HG03097 (cell line): ENCODE measurements around the gene ZNF443.
A peak's percentile ranks its signal among the peaks of the same experiment; 100 is the strongest.
"Not testable (repeated sequence)": the region's sequence is repeated elsewhere in the genome, so short reads cannot be mapped to it uniquely, and the experiment has no call there.

Experiments used
- ATAC-seq: cut with Tn5 transposase; IDR thresholded peaks from one replicate; pipeline ENCODE4 v1.9.1; 2021; ENCODE audit not compliant: unreplicated experiment, low FRiP score

ZNF443 gene

DNA sequence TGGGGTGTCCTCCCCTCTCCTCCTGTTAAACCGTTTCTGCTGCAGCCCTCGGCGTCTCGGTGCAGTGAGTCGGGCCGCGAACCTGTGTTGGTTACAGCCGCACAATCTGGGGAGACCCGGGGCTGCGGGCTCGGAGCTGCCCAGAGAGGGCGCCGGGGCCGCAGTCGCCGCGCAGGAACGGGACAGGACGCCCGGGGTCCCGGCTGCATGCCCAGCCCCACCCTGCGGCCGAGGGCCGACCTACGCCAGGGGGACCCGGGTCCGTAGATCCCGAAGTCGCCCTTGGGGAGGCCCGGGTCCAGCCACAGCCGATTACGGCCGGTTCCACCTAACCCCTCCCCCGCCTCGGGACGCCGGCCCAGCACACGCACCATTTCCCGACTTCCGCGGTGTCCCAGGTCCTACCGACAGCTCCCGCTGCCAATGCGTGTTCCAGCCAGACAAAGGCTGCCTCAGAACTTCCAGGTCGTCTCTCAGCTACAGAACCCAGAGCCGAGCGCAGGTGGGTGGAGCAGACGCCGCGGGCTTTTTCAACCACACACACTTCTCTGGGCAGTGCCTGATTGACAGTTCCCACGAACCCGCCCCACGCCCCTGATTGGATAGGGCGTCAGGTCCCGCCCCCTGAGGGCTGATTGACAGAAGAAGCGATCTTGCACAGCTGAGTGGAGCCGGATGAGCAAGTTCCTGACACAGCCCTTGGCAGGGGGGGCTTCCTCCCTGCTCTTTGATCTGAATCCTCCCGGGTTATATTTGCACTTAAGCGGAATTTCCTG, at the start of gene ZNF443:
Gene ZNF443, minus strand, starts transcription at position 481 of the 776 bp plus-strand sequence. Its CDS starts 107 bp downstream, at position 374.
- ATAC-seq: peak; percentile 89

DNA sequence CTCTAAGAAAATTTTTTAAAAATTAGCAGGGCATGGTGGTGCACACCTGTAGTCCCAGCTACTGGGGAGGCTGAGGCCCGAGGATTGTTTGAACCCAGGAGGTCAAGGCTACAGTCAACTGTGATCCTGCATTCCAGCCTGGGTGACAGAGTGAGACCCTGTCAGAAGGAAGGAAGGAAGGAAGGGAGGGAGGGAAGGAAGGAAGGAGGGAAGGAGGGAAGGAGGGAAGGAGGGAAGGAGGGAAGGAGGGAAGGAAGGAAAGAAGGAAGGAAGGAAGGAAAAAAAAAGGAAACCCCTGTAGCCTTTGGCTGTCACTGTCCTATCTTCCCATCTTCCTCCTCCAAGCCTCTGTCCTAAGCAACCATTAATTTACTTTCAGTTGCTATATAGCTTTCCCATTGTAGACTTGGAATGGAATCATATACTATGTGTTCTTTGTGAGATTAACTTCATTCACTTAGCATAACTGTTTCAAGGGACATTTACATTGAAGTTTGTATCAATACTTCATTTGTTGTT, 45.5 kb upstream of the ZNF443 start:
- ATAC-seq: not testable (repeated sequence)

DNA sequence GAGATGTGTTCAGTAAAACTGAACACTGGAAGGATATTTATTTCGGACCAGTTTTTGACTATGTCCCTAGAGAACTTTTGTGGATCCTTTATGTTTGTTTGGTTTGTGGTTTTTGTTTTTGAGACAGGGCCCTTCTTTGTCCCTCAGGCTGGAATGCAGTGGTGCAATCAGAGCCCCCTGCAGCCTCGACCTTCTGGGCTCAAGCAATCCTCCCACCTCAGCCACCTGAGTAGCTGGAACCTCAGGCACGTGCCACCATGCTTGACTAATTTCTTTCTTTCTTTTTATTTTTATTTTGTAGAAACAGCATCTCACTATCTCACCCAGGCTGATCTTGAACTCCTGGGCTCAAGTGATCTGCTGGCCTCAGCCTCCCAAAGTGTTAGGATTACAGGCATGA, 44.8 kb upstream of the ZNF443 start:
- ATAC-seq: no peak

DNA sequence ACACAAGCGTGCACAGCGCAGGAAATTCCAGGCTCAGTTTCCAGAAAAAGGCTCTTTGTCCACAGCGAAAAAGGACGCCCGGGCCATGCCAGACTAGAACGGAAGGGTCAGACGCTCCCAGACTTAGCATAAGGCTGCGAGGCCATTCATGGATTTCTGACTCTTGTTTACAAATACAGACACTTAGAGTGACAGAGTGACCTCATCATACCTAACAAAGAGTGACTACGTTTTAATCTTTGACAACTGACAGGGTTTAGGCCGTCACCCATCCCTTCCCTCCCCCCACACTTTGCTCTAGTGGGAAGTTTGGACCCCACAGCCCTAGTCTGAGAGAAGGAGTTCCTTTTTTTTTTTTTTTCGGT, 44.2 kb upstream of the ZNF443 start:
- no peak for ATAC-seq

DNA sequence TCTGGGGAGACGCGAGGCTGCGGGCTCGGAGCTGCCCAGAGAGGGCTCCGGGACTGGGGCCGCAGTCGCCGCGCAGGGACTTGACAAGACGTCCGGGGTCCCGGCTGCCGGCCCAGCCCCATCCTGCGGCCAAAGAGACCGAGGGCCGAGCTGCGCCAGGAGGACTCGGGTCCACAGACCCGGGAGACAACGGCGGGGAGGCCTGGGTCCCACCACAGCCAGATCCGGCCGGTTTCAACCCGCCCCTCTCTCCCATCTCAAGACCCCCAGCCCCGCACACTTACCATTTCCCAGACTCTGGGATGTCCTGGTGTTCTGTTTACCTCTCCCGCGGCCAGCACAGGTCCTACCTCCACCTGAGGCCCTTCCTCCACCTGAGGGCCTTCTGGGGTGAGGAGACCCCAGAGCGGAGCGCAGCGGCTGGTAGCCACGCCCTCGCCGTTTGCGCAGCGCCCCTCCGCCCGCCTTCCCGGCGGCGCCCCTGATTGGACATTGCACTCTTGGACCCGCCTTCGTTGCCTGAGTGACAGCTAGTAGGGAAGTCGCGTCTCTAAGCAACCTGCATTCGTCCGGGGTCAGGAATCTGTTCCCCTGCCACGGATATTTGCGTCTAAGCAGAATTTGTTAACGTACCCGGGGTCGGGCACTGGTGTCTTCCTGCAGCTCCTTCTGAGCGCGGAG, 43.7 kb upstream of the ZNF443 start, which contains the start of gene ZNF709:
Gene ZNF709, minus strand, starts transcription at position 446 of the 681 bp plus-strand sequence. Its CDS starts 159 bp downstream, at position 287.
- ATAC-seq: peak; percentile 84

DNA sequence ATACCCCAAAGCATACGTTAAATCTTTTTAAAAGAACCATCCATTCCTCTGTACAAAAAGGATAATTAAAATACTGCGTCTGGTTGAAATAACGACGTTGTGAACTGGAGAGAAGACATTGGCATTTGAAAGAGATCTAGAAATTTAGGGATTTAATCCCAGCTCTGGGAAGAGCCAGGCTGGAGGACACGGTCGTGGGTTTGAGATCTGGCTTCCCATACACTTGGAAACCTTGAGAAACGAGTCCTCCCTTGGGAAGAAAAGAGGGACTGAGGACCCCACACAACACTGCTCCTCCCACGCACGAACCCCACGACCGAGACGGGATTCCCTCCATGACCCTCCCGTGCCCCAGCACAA, 43.2 kb upstream of the ZNF443 start:
- ATAC-seq: peak; percentile 40

DNA sequence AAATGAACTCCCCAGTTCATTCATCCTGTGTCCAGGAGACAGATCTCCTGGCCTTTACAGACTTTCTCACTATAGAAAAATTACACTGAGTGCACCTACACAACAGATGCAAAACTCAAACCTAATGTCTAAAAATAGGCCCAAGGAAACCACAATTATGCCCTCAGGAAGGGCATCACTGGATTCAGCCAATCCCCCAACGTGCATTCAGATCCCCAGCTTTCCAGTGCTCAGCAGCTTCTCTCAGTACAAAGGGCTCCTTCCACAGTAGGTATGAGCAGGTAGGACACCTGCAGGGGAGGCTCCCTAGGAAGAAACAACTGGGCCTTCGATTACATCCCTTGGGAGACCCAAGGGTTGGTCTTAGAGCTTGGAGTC, 41.7 kb upstream of the ZNF443 start:
- ATAC-seq: no peak

DNA sequence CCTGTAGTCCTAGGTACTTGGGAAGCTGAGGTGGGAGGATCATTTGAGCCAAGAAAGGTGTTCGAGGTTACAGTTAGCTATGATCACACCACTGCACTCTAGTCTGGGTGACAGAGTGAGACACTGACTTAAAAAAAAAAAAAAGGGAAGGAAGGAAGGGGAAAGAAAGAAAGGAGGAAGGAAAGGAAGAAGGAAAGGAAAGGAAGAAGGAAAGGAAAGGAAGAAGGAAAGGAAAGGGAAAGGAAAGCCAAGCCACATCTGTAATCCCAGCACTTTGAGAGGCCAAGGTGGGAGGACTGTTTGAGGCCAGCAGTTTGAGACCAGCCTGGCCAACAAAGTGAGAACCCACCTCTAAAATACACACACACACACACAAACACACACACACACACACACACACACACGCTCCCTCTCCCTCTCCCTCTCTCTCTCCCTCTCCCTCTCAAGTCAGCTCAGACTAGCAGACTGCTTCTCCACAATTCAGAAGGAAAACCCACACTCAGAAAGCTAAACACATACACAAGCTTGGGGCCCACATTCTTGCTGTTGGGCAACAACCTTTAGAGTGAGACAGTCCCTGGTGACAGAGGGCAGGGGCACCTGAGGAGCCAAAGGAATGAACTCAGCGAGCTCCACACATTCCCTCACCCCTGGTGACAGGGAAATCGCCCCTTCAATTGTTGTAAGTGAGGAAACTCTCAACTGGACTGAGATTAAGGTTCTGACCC, 41.1 kb upstream of the ZNF443 start:
- ATAC-seq: no peak

DNA sequence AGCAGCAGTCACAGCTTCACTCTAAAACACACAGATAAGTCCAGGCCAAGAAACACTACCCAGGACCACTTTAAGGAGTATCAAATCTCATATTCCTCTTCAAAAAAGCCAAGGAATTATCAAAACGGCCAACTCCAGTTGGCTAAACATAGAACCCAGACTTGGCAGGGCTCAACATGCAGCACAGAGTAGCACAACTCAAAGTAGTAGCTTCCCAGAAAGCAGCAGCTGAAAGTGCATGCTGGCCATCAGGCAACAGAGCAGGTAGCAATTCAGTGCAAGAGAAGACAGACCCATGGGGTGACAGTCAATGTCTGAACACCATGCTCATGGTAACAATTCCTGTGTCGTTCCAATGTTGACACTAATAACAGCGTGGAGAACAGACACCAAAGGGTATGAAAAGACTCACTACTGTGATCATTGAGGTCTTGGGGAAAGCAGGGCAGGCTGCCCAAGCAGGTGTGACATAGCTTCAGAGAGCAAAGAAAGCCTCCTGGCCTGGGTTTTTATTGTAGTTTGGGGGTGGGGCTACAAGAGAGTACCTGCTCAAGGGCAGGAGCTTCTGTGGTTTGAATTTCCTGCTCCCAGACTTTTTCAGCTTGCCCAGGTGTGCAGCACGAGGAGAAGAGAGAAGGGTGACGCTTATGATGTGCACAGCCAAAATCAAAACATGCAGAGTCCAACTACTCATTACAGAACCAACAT, 37.6 kb upstream of the ZNF443 start:
- ATAC-seq: no peak

DNA sequence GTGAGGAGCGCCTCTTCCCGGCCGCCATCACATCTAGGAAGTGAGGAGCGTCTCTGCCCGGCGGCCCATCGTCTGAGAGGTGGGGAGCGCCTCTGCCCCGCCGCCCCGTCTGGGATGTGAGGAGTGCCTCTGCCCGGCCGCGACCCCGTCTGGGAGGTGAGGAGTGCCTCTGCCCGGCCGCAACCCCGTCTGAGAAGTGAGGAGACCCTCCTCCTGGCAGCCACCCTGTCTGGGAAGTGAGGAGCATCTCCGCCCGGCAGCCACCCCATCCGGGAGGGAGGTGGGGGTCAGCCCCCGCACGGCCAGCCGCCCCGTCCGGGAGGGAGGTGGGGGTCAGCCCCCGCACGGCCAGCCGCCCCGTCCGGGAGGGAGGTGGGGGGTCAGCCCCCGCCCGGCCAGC, 26.8 kb upstream of the ZNF443 start:
- ATAC-seq: not testable (repeated sequence)

DNA sequence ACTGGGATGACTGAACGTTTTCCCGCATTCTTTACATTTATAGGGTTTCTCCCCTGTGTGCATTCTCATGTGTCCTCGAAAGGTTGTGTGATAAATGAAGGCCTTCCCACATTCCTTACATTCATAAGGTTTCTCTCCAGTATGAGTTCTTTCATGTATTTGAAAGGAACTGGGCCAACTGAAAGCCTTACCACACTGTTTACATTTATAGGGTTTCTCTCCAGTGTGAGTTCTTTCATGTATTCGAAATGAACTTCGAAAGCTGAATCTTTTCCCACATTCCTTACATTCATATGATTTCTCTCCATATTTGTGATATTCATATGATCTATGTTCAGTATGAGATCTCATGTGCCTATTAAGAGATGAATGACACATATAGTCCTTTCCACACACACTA, 24.4 kb upstream of the ZNF443 start:
- ATAC-seq: no peak

DNA sequence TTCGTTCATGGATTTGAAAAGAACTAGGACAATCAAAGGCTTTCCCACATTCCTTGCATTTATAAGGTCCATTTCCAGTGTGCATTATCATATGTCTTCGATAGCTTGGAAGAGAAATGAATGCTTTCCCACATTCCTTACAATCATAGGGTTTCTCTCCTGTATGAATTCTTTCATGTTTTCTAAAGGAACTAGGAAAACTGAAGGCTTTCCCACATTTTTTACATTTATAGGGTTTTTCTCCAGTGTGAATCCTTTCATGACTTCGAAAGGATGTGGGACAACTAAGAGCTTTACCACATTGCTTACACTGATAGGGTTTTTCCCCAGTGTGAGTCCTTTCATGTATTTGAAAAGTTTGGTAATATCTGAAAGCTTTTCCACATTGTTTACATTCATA, 23.9 kb upstream of the ZNF443 start:
- ATAC-seq: no peak

DNA sequence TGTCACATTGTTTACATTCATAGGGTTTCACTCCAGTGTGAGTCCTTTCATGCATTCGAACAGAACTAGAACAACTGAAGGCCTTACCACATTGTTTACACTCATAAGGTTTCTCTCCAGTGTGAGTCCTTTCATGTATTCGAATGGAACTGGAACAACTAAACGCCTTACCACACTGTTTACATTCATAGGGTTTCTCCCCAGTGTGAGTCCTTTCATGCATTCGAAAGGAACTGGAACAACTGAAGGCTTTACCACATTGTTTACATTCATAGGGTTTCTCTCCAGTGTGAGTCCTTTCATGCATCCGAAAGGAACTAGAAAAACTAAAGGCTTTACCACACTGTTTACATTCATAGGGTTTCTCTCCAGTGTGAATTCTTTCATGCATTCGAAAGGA, 23.3 kb upstream of the ZNF443 start:
- ATAC-seq: not testable (repeated sequence)

DNA sequence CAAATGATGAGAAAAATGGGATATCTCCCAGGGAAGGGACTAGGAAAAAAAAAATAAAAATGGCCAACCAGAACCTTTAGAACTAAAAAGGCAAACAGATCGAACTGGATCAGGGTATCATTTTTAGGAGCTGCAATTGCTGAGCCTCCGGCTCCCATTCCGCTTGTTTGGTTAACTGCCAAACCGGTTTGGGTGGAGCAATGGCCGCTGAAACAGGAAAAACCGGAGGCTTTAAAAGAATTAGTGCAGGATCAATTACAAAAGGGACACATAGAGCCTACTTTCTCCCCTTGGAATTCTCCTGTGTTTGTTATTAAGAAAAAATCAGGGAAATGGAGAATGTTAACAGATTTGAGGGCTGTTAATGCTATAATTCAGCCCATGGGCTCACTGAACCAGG, 12.7 kb upstream of the ZNF443 start:
- no peak for ATAC-seq

DNA sequence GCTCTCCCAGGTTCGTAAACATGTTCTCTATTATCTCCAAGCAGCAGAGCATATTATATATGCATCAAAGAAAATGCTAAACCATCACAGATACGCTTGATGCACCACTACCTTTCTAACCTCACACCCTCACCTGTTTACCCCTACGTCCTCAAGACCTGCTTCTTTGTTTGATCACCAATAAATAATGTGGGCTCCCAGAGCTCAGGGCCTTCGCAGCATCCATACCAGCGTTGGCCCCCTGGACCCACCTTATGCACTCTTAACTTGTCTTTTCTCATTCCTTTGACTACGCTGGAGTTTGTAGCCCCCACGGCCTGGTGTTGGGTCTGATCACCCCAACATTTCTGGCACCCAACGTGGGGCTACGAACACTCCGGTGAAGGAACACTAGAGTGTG, 10.0 kb upstream of the ZNF443 start:
- no peak for ATAC-seq

DNA sequence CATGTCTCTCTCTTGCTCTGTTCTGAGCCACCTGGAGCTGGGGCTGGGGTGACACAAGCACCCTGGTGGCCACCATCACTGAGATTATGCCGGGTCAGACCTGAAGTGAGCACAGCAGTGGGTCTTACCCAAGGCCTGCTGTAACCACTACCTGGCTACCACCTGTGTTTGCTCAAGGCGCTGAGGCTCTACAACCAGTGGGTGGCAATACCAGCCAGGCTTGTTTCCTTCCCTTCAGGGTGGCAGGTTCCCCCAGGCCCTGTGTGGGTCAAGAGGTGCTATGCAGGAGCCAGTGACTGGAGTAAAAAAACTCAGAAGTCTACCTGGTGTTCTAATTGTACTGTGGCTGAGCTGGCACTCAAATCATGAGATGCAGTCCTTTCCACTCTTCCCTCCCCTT, 8.0 kb upstream of the ZNF443 start:
- ATAC-seq: no peak

DNA sequence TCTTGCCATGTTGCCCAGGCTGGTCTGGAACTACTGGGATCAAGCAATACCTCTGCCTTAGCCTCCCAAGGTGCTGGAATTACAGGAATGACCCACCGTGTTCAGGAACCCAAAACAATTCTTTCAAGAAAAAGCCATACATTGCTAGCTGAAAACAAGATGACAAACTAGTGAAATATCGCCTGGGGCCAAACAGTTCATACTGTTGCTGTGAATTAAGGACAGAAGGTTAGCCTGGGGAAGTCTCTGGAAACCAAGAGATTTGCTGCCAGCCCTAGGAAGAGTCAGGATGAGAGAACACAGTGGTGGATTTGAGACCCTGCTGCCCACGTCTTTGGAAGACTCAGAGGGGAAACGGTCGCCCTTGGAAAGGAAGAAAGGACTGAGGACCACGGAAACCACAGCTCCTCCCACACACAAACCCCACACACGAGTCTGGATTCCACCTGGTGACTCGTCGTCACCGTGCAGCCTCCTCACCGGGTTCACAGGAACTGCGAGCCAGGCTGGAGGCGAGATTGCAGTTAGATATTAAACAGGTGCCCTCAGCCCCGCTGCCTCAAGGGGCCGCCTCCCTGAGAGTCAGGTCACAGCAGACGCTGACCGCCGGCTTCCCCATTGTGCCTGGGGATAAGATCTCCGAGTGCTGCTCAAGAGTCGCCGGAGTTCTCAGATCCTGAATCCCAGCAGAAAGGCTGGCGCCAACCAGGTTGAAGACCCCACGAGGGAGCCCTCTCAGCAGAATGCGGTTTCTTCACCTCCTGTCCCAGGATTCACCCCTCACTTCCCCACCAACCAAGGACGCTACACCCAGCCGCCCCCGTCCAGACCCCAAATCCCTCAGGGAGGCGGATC, 908 bp downstream of the ZNF443 start:
- ATAC-seq: peak; percentile 25

DNA sequence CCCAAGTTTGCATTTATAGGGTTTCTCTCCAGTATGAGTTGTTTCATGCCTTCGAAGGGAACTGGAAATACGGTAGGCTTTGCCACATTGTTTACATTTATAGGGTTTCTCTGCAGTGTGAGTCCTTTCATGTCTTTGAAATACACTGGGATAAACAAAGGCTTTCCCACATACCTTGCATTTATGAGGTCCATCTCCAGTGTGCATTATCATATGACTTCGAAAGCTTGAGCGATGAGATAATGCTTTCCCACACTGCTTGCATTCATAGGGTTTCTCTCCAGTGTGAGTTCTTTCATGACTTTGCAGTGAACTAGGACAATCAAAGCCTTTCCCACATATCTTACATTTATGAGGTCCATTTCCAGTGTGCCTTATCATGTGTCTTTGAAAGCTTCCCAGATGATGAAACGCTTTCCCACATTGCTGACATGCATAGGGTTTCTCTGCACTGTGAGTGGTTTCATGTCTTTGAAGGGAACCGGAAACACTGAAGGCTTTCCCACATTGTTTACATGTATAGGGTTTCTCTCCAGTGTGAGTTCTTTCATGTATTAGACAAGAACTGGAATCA, 10.0 kb downstream of the ZNF443 start:
- ATAC-seq: not testable (repeated sequence)

DNA sequence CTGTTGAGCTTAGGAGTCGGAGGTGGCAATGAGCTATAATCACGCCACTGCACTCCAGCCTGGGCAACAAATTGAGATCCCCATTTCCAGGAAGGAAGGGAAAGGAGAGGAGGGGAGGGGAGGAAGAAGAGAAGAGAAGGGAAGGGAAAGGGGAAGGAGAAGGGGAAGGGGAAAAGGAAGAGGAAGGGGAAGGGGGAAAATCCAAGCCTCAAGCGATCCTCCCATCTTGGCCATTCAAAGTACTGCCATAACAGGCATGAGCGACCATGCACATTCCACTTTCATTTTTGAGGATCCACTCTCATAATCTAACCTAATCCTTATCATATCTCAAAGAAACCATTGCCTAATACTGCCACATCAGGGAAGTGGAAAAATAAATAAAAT, 14.9 kb downstream of the ZNF443 start:
- ATAC-seq: no peak
